Adrenal gland (tissue), 5 donors: ENCODE measurements around the gene MYLK.

ENCODE experiments used
- CTCF ChIP-seq, 6 experiments: fragments of 450-650 bp in 4 of 6; fragments of 200-600 bp in 2 of 6; sonication (generic) in 1 of 6; IDR thresholded peaks; 1 replicate in 5 of 6; 2 replicates in 1 of 6; pipeline versions ENCODE4 v1.5.1 to v1.8.0; 2016 to 2021; ENCODE audit warnings: antibody characterized with exemption in 6 of 6, mild to moderate bottlenecking in 2 of 6, moderate library complexity in 1 of 6
- POLR2A ChIP-seq, 2 donors: fragments of 450-650 bp; IDR thresholded peaks; one replicate each; pipeline ENCODE4 v1.6.1; 2017; ENCODE audit warnings: antibody characterized with exemption in 2 of 2, mild to moderate bottlenecking in 2 of 2, moderate library complexity in 1 of 2
- donor health status: DM: no; HTN: no; CAD: no.

GRCh38 chr3:123584988-123585937 lies 298.9 kb downstream of the MYLK start, which contains the start of gene HACD2:
- TF ChIP-seq CTCF (IDR thresholded peaks at IDR 0.05) (no peak), POLR2A (IDR thresholded peaks at IDR 0.05) (peak in 1 of 2 donors; percentile 87)
